ENCODE results near the gene DSCAML1. TPM values are rescaled to one million over a fixed set of nuclear protein-coding genes. Genes with fewer than 3 reads are reported as not detected.

Gene DSCAML1
- total RNA-seq, 1 experiment from 2014 or later: not detected

- BruUV-seq (replicated peaks): no TSS peak
Observed at GRCh38 chr11:117752721-117753237, 44.2 kb downstream of the DSCAML1 start.

DNA sequence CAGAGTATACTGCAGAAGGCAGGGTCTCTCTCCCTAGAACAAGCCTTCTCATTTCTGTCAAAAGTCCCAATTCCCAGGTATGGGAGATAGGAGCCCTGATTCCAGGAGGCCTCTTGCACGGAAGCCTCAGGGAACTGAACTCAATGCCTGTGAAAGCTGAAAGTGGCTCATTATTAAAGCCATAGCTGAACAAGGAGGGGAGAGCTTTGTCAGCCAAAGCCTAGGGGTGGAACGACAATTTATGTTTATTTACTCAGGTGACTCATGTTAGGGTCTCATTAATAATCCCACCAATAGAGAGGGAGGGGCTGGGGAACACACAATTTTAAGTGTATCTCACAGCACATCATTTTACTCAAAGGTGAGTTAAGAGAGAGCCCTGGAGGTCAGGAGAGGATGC is 44.9 kb downstream of the DSCAML1 start:
- Histone ChIP-seq H4K20me1 (ENCODE audit: low read length) (no peaks in the 10 kb centered on the region), H3K79me2 (ENCODE audit: low read length) (no peaks in the 10 kb centered on the region), H3K36me3 (ENCODE audit: low read depth, low read length) (no peaks in the 10 kb centered on the region), H2AFZ (ENCODE audit: low read length) (no peak overlapping the region), H3K4me3 (ENCODE audit: low read length) (no peak overlapping the region), H3K27ac (ENCODE audit: low read length) (no peak overlapping the region), H3K4me2 (ENCODE audit: low read length) (no peak overlapping the region), H3K9me2 (replicated peaks; ENCODE audit: low read length) (no peaks in the 10 kb centered on the region), H3K4me1 (ENCODE audit: insufficient read depth, low read length) (no peaks in the 10 kb centered on the region), H3K9me3 (ENCODE audit: low read length) (no peaks in the 10 kb centered on the region), H3F3A (ENCODE audit: low read length, unreplicated experiment) (no peaks in the 10 kb centered on the region), H3K9ac (ENCODE audit: low read length) (no peak overlapping the region), H3K27me3 (ENCODE audit: low read length) (peaks cover 100% of the 10 kb centered on the region)
- TF ChIP-seq EZH2 (IDR thresholded peaks at IDR 0.05; ENCODE audit: low read length, unreplicated experiment): no peak
- TF ChIP-seq, protein P1, sequence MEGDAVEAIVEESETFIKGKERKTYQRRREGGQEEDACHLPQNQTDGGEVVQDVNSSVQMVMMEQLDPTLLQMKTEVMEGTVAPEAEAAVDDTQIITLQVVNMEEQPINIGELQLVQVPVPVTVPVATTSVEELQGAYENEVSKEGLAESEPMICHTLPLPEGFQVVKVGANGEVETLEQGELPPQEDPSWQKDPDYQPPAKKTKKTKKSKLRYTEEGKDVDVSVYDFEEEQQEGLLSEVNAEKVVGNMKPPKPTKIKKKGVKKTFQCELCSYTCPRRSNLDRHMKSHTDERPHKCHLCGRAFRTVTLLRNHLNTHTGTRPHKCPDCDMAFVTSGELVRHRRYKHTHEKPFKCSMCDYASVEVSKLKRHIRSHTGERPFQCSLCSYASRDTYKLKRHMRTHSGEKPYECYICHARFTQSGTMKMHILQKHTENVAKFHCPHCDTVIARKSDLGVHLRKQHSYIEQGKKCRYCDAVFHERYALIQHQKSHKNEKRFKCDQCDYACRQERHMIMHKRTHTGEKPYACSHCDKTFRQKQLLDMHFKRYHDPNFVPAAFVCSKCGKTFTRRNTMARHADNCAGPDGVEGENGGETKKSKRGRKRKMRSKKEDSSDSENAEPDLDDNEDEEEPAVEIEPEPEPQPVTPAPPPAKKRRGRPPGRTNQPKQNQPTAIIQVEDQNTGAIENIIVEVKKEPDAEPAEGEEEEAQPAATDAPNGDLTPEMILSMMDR (conservative IDR thresholded peaks at IDR 0.05; ENCODE audit: low read depth, low read length): no peak
- TF ChIP-seq EZH2phosphoT487 (IDR thresholded peaks at IDR 0.05; ENCODE audit: borderline replicate concordance, low read length): no peak
- intact Hi-C loops (cut with micrococcal nuclease): no loop called here
- DNase-seq (no peak), ATAC-seq (no peak)
- BruUV-seq (replicated peaks): no TSS peak
- ChIA-PET CTCF (no interaction called here), POLR2A (ENCODE audit: unreplicated experiment) (no interaction called here)

More at GRCh38 chr11:117752721-117753237, 44.2 kb downstream of the DSCAML1 start:
- no peak overlapping the region for H3K4me2 ChIP-seq (ENCODE audit: low read length)
- peaks cover 99% of the 10 kb centered on the region for H3K27me3 ChIP-seq (ENCODE audit: low read length)
- H4K20me1 ChIP-seq (ENCODE audit: low read length): no peaks in the 10 kb centered on the region
- TF ChIP-seq EZH2phosphoT487 (IDR thresholded peaks at IDR 0.05; ENCODE audit: borderline replicate concordance, low read length): no peak
- TF ChIP-seq, protein P1 (conservative IDR thresholded peaks at IDR 0.05; ENCODE audit: low read depth, low read length): no peak
- no peak for TF ChIP-seq EZH2 (IDR thresholded peaks at IDR 0.05; ENCODE audit: low read length, unreplicated experiment)
- DNase-seq: no peak
- ChIA-PET CTCF (no interaction called here), POLR2A (ENCODE audit: unreplicated experiment) (no interaction called here)
- no peaks in the 10 kb centered on the region for H3K36me3 ChIP-seq (ENCODE audit: low read depth, low read length)
- ATAC-seq: no peak
- H3K9me2 ChIP-seq (replicated peaks; ENCODE audit: low read length): no peaks in the 10 kb centered on the region
- no peaks in the 10 kb centered on the region for H3K4me1 ChIP-seq (ENCODE audit: insufficient read depth, low read length)
- no peak overlapping the region for H3K9ac ChIP-seq (ENCODE audit: low read length)
- H3K27ac ChIP-seq (ENCODE audit: low read length): no peak overlapping the region
- no peaks in the 10 kb centered on the region for H3K9me3 ChIP-seq (ENCODE audit: low read length)
- no peaks in the 10 kb centered on the region for H3F3A ChIP-seq (ENCODE audit: low read length, unreplicated experiment)
- H3K4me3 ChIP-seq (ENCODE audit: low read length): no peak overlapping the region
- intact Hi-C loops (cut with micrococcal nuclease): no loop called here
- no peak overlapping the region for H2AFZ ChIP-seq (ENCODE audit: low read length)
- no peaks in the 10 kb centered on the region for H3K79me2 ChIP-seq (ENCODE audit: low read length)

DNA sequence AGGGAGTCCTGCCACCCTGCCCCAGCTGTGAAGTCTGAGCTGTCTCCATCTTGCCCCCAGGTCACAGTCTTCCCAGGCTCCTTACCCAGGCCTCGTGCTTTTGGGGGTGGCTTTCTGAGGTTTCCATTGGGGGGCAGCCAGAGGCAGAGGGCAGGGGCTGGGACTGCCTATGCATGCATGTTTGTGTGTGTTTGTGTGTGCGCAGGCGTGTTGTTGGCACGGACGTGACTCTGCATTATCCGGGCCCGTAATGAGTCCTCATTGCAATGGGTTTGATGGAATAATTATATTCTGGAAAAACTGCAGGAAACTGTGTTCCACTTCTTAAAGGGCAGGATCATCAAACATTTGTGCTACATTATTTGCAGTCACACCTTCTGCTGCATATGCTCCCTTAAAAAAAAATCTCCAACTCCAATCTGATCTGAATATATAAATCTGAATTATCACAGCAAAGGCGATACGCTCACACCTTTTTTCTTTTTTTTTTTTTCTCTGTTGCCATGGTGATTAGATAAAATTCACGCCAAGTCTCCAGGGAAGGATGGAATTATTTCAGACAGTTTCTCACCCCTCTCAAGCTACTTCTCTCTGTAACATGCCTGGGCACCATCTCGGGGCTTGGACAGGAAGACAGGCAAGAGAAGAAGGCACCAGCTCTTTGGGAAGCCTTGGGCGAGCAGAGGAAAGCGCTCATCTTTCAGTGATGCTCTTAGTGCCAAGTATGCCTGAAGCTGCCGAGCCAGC is 45.9 kb downstream of the DSCAML1 start:
- no peaks in the 10 kb centered on the region for H3K9me2 ChIP-seq (replicated peaks; ENCODE audit: low read length)
- H3F3A ChIP-seq (ENCODE audit: low read length, unreplicated experiment): no peaks in the 10 kb centered on the region
- H3K79me2 ChIP-seq (ENCODE audit: low read length): no peaks in the 10 kb centered on the region
- no peaks in the 10 kb centered on the region for H3K36me3 ChIP-seq (ENCODE audit: low read depth, low read length)
- peaks cover 99% of the 10 kb centered on the region for H3K27me3 ChIP-seq (ENCODE audit: low read length)
- no peak overlapping the region for H2AFZ ChIP-seq (ENCODE audit: low read length)
- POLR2A ChIA-PET (ENCODE audit: unreplicated experiment): no interaction called here
- no peak overlapping the region for H3K27ac ChIP-seq (ENCODE audit: low read length)
- no TSS peak for BruUV-seq (replicated peaks)
- DNase-seq (no peak), ATAC-seq (no peak)
- intact Hi-C loops (cut with micrococcal nuclease): no loop called here
- no peaks in the 10 kb centered on the region for H3K9me3 ChIP-seq (ENCODE audit: low read length)
- no peak overlapping the region for H3K4me3 ChIP-seq (ENCODE audit: low read length)
- TF ChIP-seq, protein P1 (conservative IDR thresholded peaks at IDR 0.05; ENCODE audit: low read depth, low read length): no peak
- no peak for TF ChIP-seq EZH2 (IDR thresholded peaks at IDR 0.05; ENCODE audit: low read length, unreplicated experiment)
- TF ChIP-seq EZH2phosphoT487 (IDR thresholded peaks at IDR 0.05; ENCODE audit: borderline replicate concordance, low read length): no peak
- no peak overlapping the region for H3K4me2 ChIP-seq (ENCODE audit: low read length)
- no peak overlapping the region for H3K9ac ChIP-seq (ENCODE audit: low read length)
- CTCF ChIA-PET: no interaction called here
- no peaks in the 10 kb centered on the region for H4K20me1 ChIP-seq (ENCODE audit: low read length)
- no peaks in the 10 kb centered on the region for H3K4me1 ChIP-seq (ENCODE audit: insufficient read depth, low read length)
